A549 (cell line): ENCODE results near the gene UST.

Experiments used
- CEBPB ChIP-seq, 2 experiments: fragments of >200 bp in 1 of 2; sonication (Bioruptor Twin) in 1 of 2; formaldehyde crosslinking in 1 of 2; IDR thresholded peaks; 2 replicates each; pipeline ENCODE4 v1.6.1; 2012 to 2016
- TF ChIP-seq, protein P1 (sequence below): fragments of 450-650 bp; IDR thresholded peaks from 2 replicates; pipeline ENCODE4 v1.6.1; 2014; ENCODE audit warnings: antibody characterized with exemption

DNA sequence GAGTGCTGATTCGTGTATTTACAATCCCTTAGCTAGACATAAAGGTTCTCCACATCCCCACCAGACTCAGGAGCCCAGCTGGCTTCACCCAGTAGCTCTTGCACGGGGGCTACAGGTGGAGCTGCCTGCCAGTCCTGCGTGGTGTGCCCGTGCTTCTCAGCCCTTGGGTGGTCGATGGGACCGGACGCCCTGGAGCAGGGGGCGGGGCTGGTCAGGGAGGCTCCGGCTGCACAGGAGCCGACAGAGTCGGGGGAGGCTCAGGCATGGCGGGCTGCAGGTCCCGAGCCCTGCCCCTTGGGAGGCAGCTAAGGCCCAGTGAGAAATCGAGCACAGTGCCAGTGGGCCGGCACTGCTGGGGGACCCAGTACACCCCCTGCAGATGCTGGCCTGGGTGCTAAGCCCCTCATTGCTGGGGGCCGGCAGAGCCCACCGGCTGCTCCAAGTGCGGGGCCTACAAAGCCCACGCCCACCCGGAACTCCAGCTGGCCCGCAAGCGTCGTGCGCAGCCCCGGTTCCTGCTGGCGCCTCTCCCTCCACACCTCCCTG is 48.9 kb upstream of the UST start:
- TF ChIP-seq, protein P1, sequence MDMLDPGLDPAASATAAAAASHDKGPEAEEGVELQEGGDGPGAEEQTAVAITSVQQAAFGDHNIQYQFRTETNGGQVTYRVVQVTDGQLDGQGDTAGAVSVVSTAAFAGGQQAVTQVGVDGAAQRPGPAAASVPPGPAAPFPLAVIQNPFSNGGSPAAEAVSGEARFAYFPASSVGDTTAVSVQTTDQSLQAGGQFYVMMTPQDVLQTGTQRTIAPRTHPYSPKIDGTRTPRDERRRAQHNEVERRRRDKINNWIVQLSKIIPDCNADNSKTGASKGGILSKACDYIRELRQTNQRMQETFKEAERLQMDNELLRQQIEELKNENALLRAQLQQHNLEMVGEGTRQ: no peak
- no peak for TF ChIP-seq CEBPB (IDR thresholded peaks at IDR 0.05)
